Smooth muscle cell (in vitro differentiated cells): ENCODE measurements around the gene CDH13. TPM values are rescaled to one million over a fixed set of nuclear protein-coding genes. Genes with fewer than 3 reads are reported as not detected.

Experiments
- DNase-seq: peaks from one replicate; lab custom pipeline; 2025; ENCODE audit not compliant: unreplicated experiment; lab: John Stamatoyannopoulos, UW
- H2AFZ ChIP-seq: fragments of 200-600 bp; sonication (generic); 2 replicates; pipeline ENCODE4 v1.6.0; 2016; ENCODE audit warnings: antibody characterized with exemption, low read depth, mild to moderate bottlenecking
- H3F3A ChIP-seq: fragments of 200-600 bp; sonication (generic); 2 replicates; pipeline ENCODE4 v1.6.0; 2017; ENCODE audit warnings: antibody characterized with exemption, low read depth
- H3K27ac ChIP-seq: fragments of 200-600 bp; sonication (generic); 2 replicates; pipeline ENCODE4 v1.5.1; 2016; ENCODE audit warnings: low read depth, mild to moderate bottlenecking
- H3K27me3 ChIP-seq: fragments of 200-600 bp; sonication (generic); 2 replicates; pipeline ENCODE4 v1.6.1; 2016; ENCODE audit warnings: low read depth, mild to moderate bottlenecking
- H3K36me3 ChIP-seq: fragments of 200-600 bp; sonication (generic); 2 replicates; pipeline ENCODE4 v1.5.1; 2016; ENCODE audit warnings: low read depth
- H3K4me1 ChIP-seq: fragments of 200-600 bp; sonication (generic); 2 replicates; pipeline ENCODE4 v1.5.1; 2016; ENCODE audit warnings: low read depth
- H3K4me2 ChIP-seq: fragments of 200-600 bp; sonication (generic); 2 replicates; pipeline ENCODE4 v1.6.0; 2016; ENCODE audit warnings: mild to moderate bottlenecking
- H3K4me3 ChIP-seq: fragments of 200-600 bp; sonication (generic); 2 replicates; pipeline ENCODE4 v1.5.1; 2016; ENCODE audit warnings: mild to moderate bottlenecking
- H3K79me2 ChIP-seq: fragments of 200-600 bp; sonication (generic); 2 replicates; pipeline ENCODE4 v1.6.0; 2016; ENCODE audit warnings: low read depth, mild to moderate bottlenecking
- H3K9ac ChIP-seq: fragments of 200-600 bp; sonication (generic); 2 replicates; pipeline ENCODE4 v1.6.0; 2016; ENCODE audit warnings: low read depth
- H3K9me3 ChIP-seq: fragments of 200-600 bp; sonication (generic); replicated peaks from 2 replicates; pipeline ENCODE4 v1.5.1; 2016; ENCODE audit warnings: low read depth
- H4K20me1 ChIP-seq: fragments of 200-600 bp; sonication (generic); 2 replicates; pipeline ENCODE4 v1.6.0; 2016; ENCODE audit warnings: low read depth
- WGBS: methylation state at CpG from one replicate; pipeline ENCODE4 v1.1.7; 2016; ENCODE audit warnings: low lambda C conversion rate; 5-methylcytosine and 5-hydroxymethylcytosine counted together
- polyA plus RNA-seq: library from polyadenylated mRNA; unstranded; fragments of >200 nt; fragmentation: Nextera tagmentation; extraction: Ambion mirVana; gene quantifications from 2 replicates; pipeline ENCODE4 v1.2.1, GENCODE V29; 2016
- total RNA-seq: library from RNA; depleted of rRNA; stranded (reverse); fragments of >200 nt; gene quantifications from 2 replicates; pipeline ENCODE4 v1.2.3, GENCODE V29; 2014
- TF ChIP-seq, protein P1 (sequence below): fragments of 200-600 bp; sonication (generic); IDR thresholded peaks from 2 replicates; pipeline ENCODE4 v1.5.1; 2017; ENCODE audit warnings: borderline replicate concordance, mild to moderate bottlenecking, antibody characterized with exemption; ENCODE audit not compliant: insufficient read depth, poor library complexity, severe bottlenecking

CDH13 gene
- total and polyA plus RNA-seq, 2 experiments from 2014 or later, result 12.1 to 32.2 TPM

DNA sequence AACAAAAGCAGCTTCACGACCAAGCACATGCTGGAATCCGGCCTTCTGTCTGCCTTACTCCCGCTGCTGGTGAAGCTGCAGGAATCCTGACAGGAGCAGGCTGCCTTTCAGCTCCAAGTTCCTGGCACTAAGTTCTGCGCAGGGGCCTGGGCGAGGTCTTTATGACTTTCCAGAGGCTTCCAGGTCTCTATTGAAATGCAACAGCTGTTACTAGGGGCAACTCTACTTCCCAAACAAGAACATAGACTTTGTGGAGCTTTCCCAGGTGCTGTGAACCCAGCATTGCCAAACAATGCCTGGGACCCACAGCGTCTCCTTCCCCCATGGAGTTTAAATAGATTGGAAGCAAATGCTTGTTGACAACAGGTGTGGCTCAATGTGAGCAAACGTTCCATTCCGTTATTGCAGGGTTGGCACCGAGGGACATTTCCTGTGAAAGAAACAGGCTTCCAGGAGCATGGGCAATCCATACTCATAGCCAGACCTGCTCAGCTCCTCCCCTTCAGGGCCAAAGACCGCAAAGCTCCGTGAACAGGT, 156.0 kb downstream of the CDH13 start:
- DNase-seq, result no peak
- no peaks in the 10 kb centered on the region for H3F3A ChIP-seq
- H3K4me1 ChIP-seq, result no peaks in the 10 kb centered on the region
- H3K36me3 ChIP-seq, result no peaks in the 10 kb centered on the region
- WGBS, result 75% methylated on average over 11 of the region's 11 CpGs
- no peaks in the 10 kb centered on the region for H3K79me2 ChIP-seq
- H3K4me3 ChIP-seq, result no peak overlapping the region
- H3K27me3 ChIP-seq, result no peaks in the 10 kb centered on the region
- no peak overlapping the region for H3K4me2 ChIP-seq
- no peak overlapping the region for H2AFZ ChIP-seq
- no peak overlapping the region for H3K9ac ChIP-seq
- H4K20me1 ChIP-seq, result no peaks in the 10 kb centered on the region
- TF ChIP-seq, protein P1, sequence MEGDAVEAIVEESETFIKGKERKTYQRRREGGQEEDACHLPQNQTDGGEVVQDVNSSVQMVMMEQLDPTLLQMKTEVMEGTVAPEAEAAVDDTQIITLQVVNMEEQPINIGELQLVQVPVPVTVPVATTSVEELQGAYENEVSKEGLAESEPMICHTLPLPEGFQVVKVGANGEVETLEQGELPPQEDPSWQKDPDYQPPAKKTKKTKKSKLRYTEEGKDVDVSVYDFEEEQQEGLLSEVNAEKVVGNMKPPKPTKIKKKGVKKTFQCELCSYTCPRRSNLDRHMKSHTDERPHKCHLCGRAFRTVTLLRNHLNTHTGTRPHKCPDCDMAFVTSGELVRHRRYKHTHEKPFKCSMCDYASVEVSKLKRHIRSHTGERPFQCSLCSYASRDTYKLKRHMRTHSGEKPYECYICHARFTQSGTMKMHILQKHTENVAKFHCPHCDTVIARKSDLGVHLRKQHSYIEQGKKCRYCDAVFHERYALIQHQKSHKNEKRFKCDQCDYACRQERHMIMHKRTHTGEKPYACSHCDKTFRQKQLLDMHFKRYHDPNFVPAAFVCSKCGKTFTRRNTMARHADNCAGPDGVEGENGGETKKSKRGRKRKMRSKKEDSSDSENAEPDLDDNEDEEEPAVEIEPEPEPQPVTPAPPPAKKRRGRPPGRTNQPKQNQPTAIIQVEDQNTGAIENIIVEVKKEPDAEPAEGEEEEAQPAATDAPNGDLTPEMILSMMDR, result no peak
- H3K27ac ChIP-seq, result no peak overlapping the region
- H3K9me3 ChIP-seq, result no peaks in the 10 kb centered on the region

DNA sequence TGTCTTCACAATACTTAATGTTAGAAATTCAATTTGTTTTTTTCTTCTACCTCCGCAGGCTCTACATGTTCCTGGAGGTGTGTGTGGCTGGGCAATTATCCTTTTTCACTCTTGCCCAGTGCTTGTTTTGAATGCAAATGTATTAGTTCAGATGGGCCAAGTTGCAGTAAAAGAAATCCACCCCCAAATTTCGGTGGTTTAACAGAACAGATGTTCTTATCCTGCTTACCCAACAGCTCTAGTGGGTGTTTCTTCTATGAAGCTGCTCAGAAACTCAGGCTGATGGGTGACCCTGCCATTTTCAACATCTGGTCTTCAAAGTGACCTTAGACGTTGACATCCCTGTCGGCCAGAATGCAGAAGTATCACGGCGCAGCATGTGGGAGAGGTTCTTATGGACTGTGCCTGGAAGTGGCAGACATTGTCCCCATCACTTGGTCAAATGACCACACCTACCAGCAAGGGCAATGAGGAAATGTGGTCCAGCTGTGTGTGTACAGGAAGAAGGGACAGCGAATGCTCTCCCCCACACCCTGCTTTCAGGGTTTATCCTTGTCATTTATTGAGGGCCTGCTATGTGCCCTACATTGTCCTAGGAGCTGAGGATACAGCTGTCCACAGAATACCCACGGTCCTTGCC, 157.3 kb downstream of the CDH13 start:
- no peak overlapping the region for H3K27ac ChIP-seq
- H3K27me3 ChIP-seq, result no peaks in the 10 kb centered on the region
- no peak for DNase-seq
- H4K20me1 ChIP-seq, result no peaks in the 10 kb centered on the region
- TF ChIP-seq, protein P1, result no peak
- no peak overlapping the region for H2AFZ ChIP-seq
- H3K4me2 ChIP-seq, result no peak overlapping the region
- no peaks in the 10 kb centered on the region for H3F3A ChIP-seq
- no peaks in the 10 kb centered on the region for H3K79me2 ChIP-seq
- no peaks in the 10 kb centered on the region for H3K4me1 ChIP-seq
- H3K4me3 ChIP-seq, result no peak overlapping the region
- H3K9me3 ChIP-seq, result no peaks in the 10 kb centered on the region
- 84% methylated on average over 8 of the region's 8 CpGs for WGBS
- no peak overlapping the region for H3K9ac ChIP-seq
- no peaks in the 10 kb centered on the region for H3K36me3 ChIP-seq

DNA sequence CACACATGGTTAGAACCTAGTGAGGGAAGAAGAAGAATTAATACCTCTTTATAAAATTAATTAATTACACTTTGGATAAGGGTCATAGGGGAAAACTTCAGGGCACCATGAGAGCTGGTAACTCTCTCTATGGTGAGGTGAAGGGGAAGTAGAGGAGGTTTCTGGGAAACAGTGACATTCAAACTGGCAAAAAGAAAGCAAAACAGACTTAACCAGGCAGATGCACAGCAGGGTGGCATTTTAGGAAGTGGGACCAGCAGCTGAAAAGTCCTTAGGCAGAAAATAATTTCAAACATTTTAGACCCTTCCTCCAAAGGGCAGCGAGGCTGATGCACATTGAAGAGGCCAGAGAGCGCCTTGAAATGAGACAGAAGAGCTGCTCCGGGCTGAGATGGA, 157.8 kb downstream of the CDH13 start:
- Histone ChIP-seq H2AFZ (no peak overlapping the region), H3K27ac (no peak overlapping the region), H3K79me2 (no peaks in the 10 kb centered on the region), H3K27me3 (no peaks in the 10 kb centered on the region), H3K9ac (no peak overlapping the region), H4K20me1 (no peaks in the 10 kb centered on the region), H3K9me3 (no peaks in the 10 kb centered on the region), H3K4me2 (no peak overlapping the region), H3K4me3 (no peak overlapping the region), H3F3A (no peaks in the 10 kb centered on the region), H3K36me3 (no peaks in the 10 kb centered on the region), H3K4me1 (no peaks in the 10 kb centered on the region)
- no peak for DNase-seq
- TF ChIP-seq, protein P1, result no peak
- 94% methylated on average over 3 of the region's 3 CpGs for WGBS

DNA sequence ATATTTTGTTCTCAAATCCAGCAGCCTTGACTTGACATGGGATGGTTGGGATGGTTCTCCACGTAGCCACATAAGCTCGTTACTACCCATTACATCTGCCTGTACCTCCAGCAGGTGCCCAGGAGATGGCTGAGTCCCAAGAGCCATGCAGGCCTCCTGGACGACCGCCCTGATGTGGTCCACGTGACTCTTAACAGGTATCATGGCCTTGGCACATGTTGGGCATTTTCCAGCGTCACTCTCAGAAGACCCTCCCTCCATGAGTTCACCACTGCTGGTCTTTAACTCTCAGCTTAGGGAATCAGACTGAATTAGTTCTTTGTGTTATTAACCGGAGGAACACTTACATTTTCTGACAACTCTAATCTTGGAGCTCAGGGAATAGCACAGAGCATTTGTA, 161.5 kb downstream of the CDH13 start:
- H3K79me2 ChIP-seq, result no peaks in the 10 kb centered on the region
- H2AFZ ChIP-seq, result no peak overlapping the region
- no peaks in the 10 kb centered on the region for H3K27me3 ChIP-seq
- TF ChIP-seq, protein P1, result no peak
- WGBS, result 82% methylated on average over 7 of the region's 7 CpGs
- no peaks in the 10 kb centered on the region for H3F3A ChIP-seq
- no peak for DNase-seq
- no peak overlapping the region for H3K9ac ChIP-seq
- H3K4me2 ChIP-seq, result no peak overlapping the region
- H3K4me3 ChIP-seq, result no peak overlapping the region
- no peaks in the 10 kb centered on the region for H4K20me1 ChIP-seq
- H3K27ac ChIP-seq, result no peak overlapping the region
- H3K4me1 ChIP-seq, result no peaks in the 10 kb centered on the region
- no peaks in the 10 kb centered on the region for H3K9me3 ChIP-seq
- no peaks in the 10 kb centered on the region for H3K36me3 ChIP-seq
